ENCODE data around the gene OST4.

OST4 gene

DNA sequence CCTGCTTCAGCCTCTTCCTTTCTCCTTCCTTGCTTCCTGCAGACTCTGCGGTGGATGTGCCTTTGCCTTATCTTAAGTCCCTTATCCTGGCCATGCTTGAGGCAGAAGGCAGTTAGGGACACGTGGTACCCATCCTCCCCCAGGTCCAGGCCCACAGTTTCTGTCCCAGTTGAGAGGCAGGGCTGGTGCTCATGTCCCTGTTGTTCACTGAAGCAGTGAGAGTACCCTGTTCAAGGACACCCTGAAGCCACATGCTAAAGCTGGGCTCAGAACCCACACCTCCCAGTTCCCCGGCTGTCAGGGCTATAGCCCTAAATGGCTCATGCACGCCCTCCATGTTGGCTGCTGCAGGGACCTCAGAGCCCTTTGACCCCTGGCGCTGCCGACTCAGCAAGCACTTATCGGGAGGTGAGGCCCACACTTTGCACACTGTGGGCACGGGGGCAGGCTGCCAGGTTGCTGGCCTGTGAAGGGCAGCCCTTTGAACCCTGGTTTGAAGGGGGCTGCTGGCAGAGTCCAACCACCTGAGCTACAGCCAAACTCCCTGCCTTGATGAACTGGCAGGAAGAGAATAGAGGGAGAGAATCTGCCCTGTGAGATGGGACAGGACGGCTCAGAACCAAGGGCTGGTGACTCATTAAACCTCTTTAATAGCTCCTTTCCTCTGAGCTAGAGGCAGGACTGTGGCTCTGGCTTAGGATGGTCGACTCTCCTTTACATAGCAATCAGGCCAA, 21.4 kb upstream of the OST4 start:
- H3K4me3 ChIP-seq (ENCODE audit: low read length, poor library complexity, severe bottlenecking), result no peak overlapping the region
- TF ChIP-seq, protein P1, sequence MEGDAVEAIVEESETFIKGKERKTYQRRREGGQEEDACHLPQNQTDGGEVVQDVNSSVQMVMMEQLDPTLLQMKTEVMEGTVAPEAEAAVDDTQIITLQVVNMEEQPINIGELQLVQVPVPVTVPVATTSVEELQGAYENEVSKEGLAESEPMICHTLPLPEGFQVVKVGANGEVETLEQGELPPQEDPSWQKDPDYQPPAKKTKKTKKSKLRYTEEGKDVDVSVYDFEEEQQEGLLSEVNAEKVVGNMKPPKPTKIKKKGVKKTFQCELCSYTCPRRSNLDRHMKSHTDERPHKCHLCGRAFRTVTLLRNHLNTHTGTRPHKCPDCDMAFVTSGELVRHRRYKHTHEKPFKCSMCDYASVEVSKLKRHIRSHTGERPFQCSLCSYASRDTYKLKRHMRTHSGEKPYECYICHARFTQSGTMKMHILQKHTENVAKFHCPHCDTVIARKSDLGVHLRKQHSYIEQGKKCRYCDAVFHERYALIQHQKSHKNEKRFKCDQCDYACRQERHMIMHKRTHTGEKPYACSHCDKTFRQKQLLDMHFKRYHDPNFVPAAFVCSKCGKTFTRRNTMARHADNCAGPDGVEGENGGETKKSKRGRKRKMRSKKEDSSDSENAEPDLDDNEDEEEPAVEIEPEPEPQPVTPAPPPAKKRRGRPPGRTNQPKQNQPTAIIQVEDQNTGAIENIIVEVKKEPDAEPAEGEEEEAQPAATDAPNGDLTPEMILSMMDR (conservative IDR thresholded peaks at IDR 0.05; ENCODE audit: low read length), result no peak
- TF ChIP-seq EZH2phosphoT487 (IDR thresholded peaks at IDR 0.05; ENCODE audit: borderline replicate concordance), result no peak
- no peaks in the 10 kb centered on the region for H3K27me3 ChIP-seq (ENCODE audit: insufficient read depth, low read length, poor library complexity, severe bottlenecking)

DNA sequence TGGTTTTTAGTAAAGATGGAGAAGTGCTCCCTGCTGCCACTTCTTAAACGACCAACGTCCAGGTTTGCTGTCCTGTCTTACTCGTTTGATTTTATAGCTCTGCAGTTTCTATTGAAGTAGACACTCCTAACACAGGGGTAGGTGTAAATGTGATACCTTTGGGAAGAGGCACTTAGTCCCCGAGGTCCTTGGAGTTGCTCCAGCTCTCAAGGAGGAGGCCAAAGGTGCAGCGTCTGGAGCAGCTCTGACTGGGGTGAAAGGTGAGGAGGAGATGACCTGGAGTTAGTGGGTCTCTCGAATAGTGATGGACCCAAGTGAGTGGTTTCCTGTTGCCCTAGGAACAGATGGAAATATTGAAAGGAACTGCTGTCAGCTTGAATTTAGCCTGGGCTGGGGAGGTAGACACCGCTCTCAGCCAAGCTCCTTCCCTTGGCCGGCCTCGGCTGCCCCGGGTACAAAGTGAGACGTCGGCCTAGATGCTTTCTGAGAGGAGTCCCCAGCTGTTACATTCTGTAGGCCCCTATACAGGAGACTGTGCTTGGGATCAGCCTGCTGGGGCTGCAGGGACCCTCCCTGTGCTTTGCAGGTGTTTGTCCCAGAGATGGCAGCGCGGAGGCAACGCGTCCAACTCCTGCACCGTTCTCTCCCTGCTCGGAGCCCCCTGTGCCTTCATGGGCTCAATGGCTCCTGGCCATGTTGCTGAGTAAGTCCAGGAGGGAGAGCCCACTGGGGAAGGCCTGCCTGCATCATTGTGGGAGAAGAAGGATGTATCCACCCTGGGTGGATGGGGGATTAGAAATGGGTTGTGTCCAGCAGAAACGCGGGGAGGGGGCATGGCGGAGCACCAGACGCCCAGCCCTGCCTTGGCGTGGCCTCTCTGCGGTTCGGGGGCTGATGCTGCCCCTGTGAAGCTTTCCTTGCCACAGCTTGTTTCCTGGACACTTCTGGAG, 20.6 kb upstream of the OST4 start:
- H3K36me3 ChIP-seq (ENCODE audit: insufficient read depth, low read length), result no peaks in the 10 kb centered on the region
- H3K9ac ChIP-seq (ENCODE audit: low read depth, low read length, poor library complexity, severe bottlenecking), result no peak overlapping the region
- no peak overlapping the region for H3K4me3 ChIP-seq (ENCODE audit: low read length, poor library complexity, severe bottlenecking)
- H3K4me1 ChIP-seq (ENCODE audit: insufficient read depth, low read length, poor library complexity, severe bottlenecking), result peaks cover 12% of the 10 kb centered on the region
- no peak for TF ChIP-seq EZH2phosphoT487 (IDR thresholded peaks at IDR 0.05; ENCODE audit: borderline replicate concordance)
- TF ChIP-seq, protein P1 (conservative IDR thresholded peaks at IDR 0.05; ENCODE audit: low read length), result no peak
- no peaks in the 10 kb centered on the region for H3K9me2 ChIP-seq (replicated peaks; ENCODE audit: low read depth, low read length)
- no peaks in the 10 kb centered on the region for H4K20me1 ChIP-seq (ENCODE audit: insufficient read depth, low read length, poor library complexity, severe bottlenecking)
- no peak overlapping the region for H3K4me2 ChIP-seq (ENCODE audit: low read depth, low read length, poor library complexity, severe bottlenecking)
- H3K27me3 ChIP-seq (ENCODE audit: insufficient read depth, low read length, poor library complexity, severe bottlenecking), result no peaks in the 10 kb centered on the region
- H3K9me3 ChIP-seq (ENCODE audit: insufficient read depth, low read depth, low read length), result no peaks in the 10 kb centered on the region
- no peaks in the 10 kb centered on the region for H3K79me2 ChIP-seq (ENCODE audit: insufficient read depth, low read length)
- H2AFZ ChIP-seq (ENCODE audit: low read length), result no peak overlapping the region
- no peaks in the 10 kb centered on the region for H3F3A ChIP-seq (ENCODE audit: low read depth)

More for the DNA sequence above, 21.4 kb upstream of the OST4 start:
- no peak overlapping the region for H3K9ac ChIP-seq (ENCODE audit: low read depth, low read length, poor library complexity, severe bottlenecking)
- peaks cover 8% of the 10 kb centered on the region for H3K4me1 ChIP-seq (ENCODE audit: insufficient read depth, low read length, poor library complexity, severe bottlenecking)
- no peaks in the 10 kb centered on the region for H3K9me2 ChIP-seq (replicated peaks; ENCODE audit: low read depth, low read length)
- no peaks in the 10 kb centered on the region for H4K20me1 ChIP-seq (ENCODE audit: insufficient read depth, low read length, poor library complexity, severe bottlenecking)
- no peaks in the 10 kb centered on the region for H3K36me3 ChIP-seq (ENCODE audit: insufficient read depth, low read length)
- no peaks in the 10 kb centered on the region for H3K9me3 ChIP-seq (ENCODE audit: insufficient read depth, low read depth, low read length)
- H3K4me2 ChIP-seq (ENCODE audit: low read depth, low read length, poor library complexity, severe bottlenecking), result no peak overlapping the region
- no peaks in the 10 kb centered on the region for H3K79me2 ChIP-seq (ENCODE audit: insufficient read depth, low read length)
- H3F3A ChIP-seq (ENCODE audit: low read depth), result no peaks in the 10 kb centered on the region
- H2AFZ ChIP-seq (ENCODE audit: low read length), result no peak overlapping the region

DNA sequence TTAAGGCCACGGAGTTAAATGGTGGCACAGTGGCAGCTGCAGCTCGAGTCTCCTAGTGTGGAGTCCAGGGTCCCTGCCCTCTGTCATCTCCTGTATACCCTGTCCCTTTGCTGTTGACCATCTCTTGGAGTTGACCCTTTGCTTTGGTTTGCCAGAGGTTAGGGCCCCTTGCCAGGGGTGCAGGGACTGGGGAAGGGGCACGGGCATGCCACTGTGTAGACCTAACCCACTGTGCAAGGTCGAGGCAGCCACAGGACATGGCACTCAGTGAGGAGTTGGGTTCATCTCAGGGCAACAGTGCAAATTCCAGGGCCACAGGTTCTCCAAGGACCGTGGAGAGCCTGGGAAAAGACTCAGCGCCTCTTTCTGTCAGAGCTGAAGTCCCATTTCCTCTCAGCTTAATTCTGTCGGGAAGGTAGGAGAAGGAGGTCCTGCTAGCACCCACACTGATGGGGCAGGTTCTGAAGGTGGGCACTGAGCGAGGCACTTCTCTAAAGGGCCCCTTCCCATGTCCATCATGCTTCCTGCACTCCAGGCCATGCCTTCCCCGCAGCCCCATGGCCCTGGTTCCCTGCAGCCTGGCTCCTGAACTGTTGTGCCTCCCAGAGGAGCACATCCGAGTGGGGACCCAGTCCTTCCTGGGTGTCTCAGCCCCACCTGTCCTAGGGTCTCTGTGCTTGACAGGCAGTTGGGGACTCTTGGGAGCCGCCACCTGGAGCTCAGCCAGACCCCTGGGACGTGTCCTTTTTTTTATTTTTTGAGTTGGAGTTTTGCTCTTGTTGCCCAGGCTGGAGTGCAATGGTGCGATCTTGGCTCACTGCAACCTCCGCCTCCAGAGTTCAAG, 17.9 kb upstream of the OST4 start:
- Histone ChIP-seq H3F3A (ENCODE audit: low read depth) (no peaks in the 10 kb centered on the region), H3K36me3 (ENCODE audit: insufficient read depth, low read length) (no peaks in the 10 kb centered on the region), H3K4me1 (ENCODE audit: insufficient read depth, low read length, poor library complexity, severe bottlenecking) (peaks cover 30% of the 10 kb centered on the region), H3K9me3 (ENCODE audit: insufficient read depth, low read depth, low read length) (no peaks in the 10 kb centered on the region), H2AFZ (ENCODE audit: low read length) (no peak overlapping the region), H3K79me2 (ENCODE audit: insufficient read depth, low read length) (peaks cover 4% of the 10 kb centered on the region; the same call in 1 of the 2 replicates), H3K4me2 (ENCODE audit: low read depth, low read length, poor library complexity, severe bottlenecking) (peak overlapping the region; percentile 3), H3K4me3 (ENCODE audit: low read length, poor library complexity, severe bottlenecking) (no peak overlapping the region), H3K9me2 (replicated peaks; ENCODE audit: low read depth, low read length) (no peaks in the 10 kb centered on the region), H4K20me1 (ENCODE audit: insufficient read depth, low read length, poor library complexity, severe bottlenecking) (no peaks in the 10 kb centered on the region), H3K9ac (ENCODE audit: low read depth, low read length, poor library complexity, severe bottlenecking) (no peak overlapping the region), H3K27me3 (ENCODE audit: insufficient read depth, low read length, poor library complexity, severe bottlenecking) (no peaks in the 10 kb centered on the region)
- TF ChIP-seq, protein P1 (conservative IDR thresholded peaks at IDR 0.05; ENCODE audit: low read length), result no peak
- no peak for TF ChIP-seq EZH2phosphoT487 (IDR thresholded peaks at IDR 0.05; ENCODE audit: borderline replicate concordance)

All from Loucy (cell line).